ENCODE measurements around the gene CDKN2D.

- no peak for TF ChIP-seq EZH2 (IDR thresholded peaks at IDR 0.05)
- no peak for TF ChIP-seq POLR2AphosphoS5 (IDR thresholded peaks at IDR 0.05; ENCODE audit: borderline replicate concordance, low read depth, low read length)
Observed at GRCh38 chr19:10566658-10567410, 1.9 kb downstream of the CDKN2D start.
